HG03460 (cell line): ENCODE results near the gene ULK4.
"Not testable (repeated sequence)": the region's sequence is repeated elsewhere in the genome, so short reads cannot be mapped to it uniquely, and the experiment has no call there.

ENCODE experiments used
- ATAC-seq: cut with Tn5 transposase; IDR thresholded peaks from one replicate; pipeline ENCODE4 v1.9.1; 2021; ENCODE audit not compliant: unreplicated experiment

ULK4 gene

GRCh38 chr3:41960826-41961750 lies 815 bp downstream of the ULK4 start:
- ATAC-seq = peak; percentile 21

- no peak for ATAC-seq
These were observed 5.3 kb downstream of the ULK4 start for GRCh38 chr3:41956574-41956973.

- no peak for ATAC-seq
These were observed 6.7 kb downstream of the ULK4 start for GRCh38 chr3:41955192-41955591.

GRCh38 chr3:41943311-41943843 lies 18.5 kb downstream of the ULK4 start:
- ATAC-seq = no peak

GRCh38 chr3:41940393-41940792 lies 21.5 kb downstream of the ULK4 start:
- ATAC-seq = no peak

GRCh38 chr3:41936384-41936783 lies 25.5 kb downstream of the ULK4 start:
- ATAC-seq = no peak

GRCh38 chr3:41933154-41933676 lies 28.7 kb downstream of the ULK4 start:
- ATAC-seq = no peak

GRCh38 chr3:41932464-41932863 lies 29.4 kb downstream of the ULK4 start:
- no peak for ATAC-seq

- ATAC-seq = no peak
These were observed 41.4 kb downstream of the ULK4 start for GRCh38 chr3:41920406-41920965.

- ATAC-seq = no peak
These were observed 46.5 kb downstream of the ULK4 start for GRCh38 chr3:41915353-41915752.

- ATAC-seq = no peak
These were observed 49.6 kb downstream of the ULK4 start for GRCh38 chr3:41912280-41912679.

GRCh38 chr3:41907330-41908073 lies 54.4 kb downstream of the ULK4 start:
- no peak for ATAC-seq

- no peak for ATAC-seq
These were observed 61.6 kb downstream of the ULK4 start for GRCh38 chr3:41900265-41900664.

- ATAC-seq = no peak
These were observed 63.3 kb downstream of the ULK4 start for GRCh38 chr3:41898631-41899030.

- no peak for ATAC-seq
These were observed 67.9 kb downstream of the ULK4 start for GRCh38 chr3:41893977-41894376.

GRCh38 chr3:41888368-41889076 lies 73.4 kb downstream of the ULK4 start:
- no peak for ATAC-seq

- ATAC-seq = no peak
These were observed 78.9 kb downstream of the ULK4 start for GRCh38 chr3:41882956-41883355.

GRCh38 chr3:41881233-41881821 lies 80.6 kb downstream of the ULK4 start:
- no peak for ATAC-seq

- no peak for ATAC-seq
These were observed 81.5 kb downstream of the ULK4 start for GRCh38 chr3:41880387-41880786.

- not testable (repeated sequence) for ATAC-seq
These were observed 84.2 kb downstream of the ULK4 start for GRCh38 chr3:41877741-41878140.
